ENCODE results near the gene ACSBG1.

Gene ACSBG1

DNA sequence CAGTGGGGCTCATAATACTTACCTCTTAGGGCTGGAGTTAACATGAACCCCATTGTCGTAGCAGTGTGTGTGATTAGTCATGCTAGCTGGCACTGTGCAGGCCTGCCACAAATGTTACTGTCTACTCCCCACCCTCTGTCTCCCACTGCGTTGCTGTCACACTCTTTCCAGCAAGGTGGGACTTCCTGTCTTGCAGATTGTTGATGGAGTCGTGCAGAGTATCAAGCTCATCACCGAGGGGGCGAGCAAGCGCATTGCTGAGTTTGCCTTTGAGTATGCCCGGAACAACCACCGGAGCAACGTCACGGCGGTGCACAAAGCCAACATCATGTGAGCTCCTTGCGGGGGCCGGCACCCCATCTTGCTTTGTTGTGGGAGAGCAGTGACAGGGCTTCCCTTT is 72.3 kb downstream of the ACSBG1 start:
- DNase-seq = no peak

- no peak for DNase-seq
Observed at GRCh38 chr15:78159395-78159794, 75.0 kb downstream of the ACSBG1 start.

DNA sequence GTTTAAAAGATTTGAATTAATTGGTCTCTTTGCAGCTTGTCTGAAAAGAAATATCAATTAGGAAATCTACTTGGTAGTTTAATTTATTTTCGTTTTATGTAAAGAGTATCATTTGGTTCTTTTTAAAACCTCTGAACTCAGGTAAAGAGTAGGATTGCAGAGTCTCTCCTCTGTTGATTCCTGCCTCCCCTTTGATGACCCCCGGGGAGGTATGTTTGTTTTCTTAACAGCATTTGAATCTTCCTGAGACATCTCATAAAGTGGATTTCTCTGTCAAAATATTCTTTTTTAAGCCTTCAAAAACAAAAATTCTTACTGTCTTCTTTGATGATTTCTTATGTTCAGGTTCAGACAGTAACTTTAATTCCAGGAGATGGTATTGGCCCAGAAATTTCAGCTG is 77.2 kb downstream of the ACSBG1 start:
- DNase-seq = no peak

DNA sequence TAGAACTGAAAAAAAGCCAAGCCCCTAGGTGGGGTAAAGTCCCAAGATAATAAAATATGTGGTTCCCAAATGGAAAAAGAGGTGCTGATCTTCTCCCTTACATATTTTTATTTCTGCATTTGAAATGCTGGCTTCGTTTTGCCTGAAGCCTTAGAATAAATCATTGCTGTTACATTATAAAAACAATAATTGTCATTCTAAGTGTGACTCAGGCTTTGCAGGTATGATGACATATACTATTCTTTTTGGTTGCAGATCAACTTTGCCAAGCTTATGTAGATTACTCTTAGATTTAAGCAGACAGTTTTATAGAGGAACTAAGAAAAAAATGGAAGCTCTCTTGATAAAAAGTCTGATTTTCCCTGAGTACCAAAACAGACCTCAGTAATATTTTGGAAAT is 77.7 kb downstream of the ACSBG1 start:
- no peak for DNase-seq

DNA sequence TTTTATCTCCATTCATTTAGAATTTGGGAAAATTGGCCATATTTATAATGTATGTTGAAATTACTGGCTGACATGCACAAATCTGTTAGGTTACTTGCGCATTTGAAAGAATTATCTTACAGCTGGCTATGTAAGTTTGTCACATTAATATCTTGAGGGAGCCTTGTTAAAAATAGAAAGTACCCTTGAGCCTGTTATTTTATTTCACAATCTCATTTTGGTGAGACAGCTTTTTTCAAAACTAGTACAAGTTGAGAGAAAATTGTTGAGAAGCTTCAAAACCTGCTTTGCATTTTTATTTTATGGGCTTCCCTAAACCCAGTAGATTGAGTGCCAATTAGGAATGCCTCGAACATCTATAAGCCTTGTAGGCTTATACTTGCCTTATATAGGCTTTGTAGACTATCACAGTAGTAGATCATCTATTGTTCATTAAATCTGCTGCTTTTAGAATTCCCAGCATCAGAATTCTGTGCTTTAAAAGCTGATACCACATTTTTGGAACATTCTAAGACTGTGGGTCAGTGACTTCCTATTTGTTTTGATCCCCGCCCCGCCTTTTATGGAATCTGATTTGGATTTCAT is 78.9 kb downstream of the ACSBG1 start:
- DNase-seq = no peak

DNA sequence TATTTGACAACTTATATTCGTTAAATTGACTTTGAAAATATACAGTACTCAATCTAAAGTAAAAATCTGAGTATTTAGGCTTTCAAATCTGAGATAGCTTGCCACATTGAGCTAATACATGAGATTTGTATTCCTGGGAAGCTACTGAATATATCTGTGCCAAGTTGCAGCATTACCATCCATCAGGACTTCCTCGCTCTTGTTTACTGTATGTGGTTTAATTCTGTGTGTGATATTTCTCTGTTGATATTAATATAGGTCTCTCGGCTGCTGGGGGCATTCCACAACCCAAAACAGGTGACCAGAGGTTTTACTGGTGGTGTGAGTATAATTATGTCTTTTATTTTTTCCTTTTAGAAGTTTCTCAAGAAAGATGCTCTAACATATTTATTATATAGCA is 79.4 kb downstream of the ACSBG1 start:
- no peak for DNase-seq

DNA sequence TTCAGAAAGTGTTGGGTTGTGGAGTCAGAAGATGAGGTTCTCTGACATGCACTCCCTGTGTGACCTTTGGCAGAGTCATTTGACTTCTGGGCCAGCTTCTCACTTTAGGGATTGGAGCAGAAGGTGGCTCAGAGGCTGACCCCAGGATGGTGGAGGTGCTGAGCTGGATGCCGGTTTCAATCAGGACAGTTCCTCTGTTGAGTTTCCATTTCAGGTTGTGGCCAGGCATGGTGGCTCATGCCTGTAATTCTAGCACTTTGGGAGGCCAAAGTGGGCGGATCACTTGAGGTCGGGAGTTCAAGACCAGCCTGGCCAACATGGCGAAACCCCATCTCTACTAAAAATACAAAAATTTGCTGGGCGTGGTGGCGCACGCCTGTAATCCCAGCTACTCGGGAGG is 83.3 kb downstream of the ACSBG1 start:
- peak; percentile 33 for DNase-seq

GRCh38 chr15:78149805-78150751 is 84.3 kb downstream of the ACSBG1 start:
- DNase-seq = no peak

- DNase-seq = peak; percentile 99
Observed at GRCh38 chr15:78149068-78149804, 85.1 kb downstream of the ACSBG1 start, which contains the start of gene IDH3A. Gene IDH3A, plus strand, starts transcription at chr15:78149362. Its CDS starts 42 bp downstream, at chr15:78149404.

DNA sequence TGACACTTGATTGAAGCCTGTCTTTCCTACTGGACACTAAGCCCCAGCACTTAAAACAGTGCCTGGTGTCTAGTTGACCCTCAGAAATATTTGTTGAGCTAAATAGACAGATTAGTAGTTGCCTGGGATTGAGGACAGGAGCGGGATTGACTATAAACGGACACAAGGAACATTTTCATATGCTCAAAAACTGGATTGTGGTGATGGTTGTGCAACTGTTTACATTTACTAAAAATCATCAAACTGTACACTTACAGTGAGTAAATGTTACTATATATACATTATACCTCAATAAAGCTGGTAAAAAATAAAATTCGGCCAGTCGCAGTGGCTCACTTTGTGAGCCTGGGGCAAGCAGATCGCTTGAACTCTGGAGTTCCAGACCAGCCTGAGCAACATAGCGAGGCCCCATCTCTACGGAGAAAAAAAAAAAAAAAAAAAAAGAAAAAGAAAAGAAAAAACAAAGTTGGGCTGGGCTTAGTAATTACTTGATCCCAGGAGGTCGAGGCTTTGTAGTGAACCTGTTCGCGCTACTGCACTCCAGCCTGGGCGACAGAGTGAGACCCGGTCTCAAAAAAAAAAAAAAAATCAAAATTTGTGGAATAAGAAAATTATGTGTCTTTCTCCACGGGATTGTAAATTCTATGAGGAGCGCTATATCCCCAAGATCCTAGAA is 85.8 kb downstream of the ACSBG1 start:
- no peak for DNase-seq

GRCh38 chr15:78147566-78147965 is 86.8 kb downstream of the ACSBG1 start:
- DNase-seq = no peak

DNA sequence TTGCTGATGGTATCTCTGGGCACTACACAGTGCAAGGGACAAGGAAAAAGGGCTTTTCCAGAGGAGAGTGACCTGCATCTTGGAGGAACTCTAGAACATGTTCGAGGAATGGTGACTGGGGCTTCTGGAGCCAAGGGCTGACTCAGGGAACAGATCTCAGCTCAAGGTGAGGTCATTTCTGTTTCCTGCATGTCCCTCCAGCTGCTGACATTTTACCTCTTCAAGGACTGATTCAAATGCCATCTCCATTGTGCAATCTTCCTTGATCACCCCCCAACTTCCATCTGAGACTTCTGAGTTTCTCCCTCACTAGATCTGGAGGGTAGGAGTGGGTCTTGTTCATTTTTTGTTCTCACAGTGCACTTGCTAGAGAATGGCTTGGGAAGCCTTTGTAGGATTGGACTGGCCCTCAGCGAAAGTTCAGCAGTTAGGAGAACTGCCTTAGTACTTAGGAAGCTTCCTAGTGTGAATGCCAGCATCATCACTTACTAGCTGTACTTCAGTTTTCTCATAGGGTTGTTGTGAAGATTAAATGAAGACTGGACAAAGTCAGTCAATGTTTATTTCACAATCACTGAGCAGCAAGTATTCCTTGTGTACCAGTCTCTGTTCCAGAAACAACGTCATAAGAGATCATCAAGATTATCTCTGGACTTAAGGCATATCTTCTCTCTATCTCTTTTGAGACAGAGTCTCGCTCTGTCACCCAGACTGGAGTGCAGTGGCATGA is 87.8 kb downstream of the ACSBG1 start:
- no peak for DNase-seq

DNA sequence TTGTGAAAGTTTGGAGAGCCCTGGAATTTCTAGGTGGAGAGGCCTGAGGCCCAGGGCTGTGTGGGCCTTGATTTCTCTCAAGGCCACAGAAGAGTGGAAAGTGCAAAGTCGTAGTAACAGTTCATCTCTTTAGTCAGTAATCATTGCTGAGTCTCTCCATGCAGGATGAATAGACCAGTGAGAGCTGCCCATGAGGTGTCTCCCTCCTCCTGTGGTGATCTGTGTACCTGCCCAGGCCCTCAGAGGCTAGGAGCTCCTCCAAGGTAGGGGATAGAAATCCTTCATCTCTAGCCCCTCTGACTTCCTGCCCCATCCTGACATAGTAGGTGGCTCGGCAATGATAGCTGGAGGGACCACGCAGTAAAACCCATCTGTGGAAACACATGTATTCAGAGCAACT is 92.0 kb downstream of the ACSBG1 start:
- DNase-seq = no peak

DNA sequence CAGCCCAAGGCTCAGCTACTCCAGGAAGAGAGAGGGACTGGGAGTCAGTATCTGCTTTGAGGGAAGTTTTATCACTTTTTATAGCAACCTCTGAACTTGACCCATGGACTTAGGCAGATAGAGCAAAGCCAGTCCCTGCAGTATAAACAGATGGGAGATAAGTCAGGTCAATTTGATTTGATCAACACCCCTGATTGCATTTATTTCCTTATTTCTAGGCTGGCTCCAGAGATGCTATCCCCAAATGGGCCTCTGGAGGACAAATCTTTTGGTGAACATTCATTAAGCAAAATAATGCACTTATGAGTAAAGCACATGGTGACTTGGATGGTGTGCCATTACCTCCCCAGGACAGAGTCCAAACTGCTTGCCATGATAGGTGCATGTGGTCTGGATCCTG is 94.1 kb downstream of the ACSBG1 start:
- no peak for DNase-seq

GRCh38 chr15:78139578-78139977 is 94.8 kb downstream of the ACSBG1 start:
- DNase-seq = no peak

DNA sequence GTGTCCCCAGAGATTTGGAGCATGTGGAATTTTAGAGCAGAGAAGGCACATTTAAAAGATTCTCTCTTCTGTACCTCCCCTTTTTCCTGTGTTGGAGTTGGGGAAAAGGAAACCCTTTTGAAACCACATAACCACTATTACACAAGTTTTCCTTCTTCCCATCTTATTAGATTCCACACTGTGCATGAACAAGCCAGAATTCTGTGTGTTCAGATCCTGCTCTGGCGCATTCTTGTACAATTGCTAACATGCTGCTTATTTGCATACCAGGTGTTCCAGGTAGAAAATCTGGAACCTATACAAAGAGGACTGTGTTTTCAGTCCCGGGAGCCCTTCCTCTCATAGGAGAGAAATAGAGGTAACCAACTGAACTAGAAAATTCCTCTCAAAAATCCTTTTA is 100.6 kb downstream of the ACSBG1 start:
- no peak for DNase-seq

DNA sequence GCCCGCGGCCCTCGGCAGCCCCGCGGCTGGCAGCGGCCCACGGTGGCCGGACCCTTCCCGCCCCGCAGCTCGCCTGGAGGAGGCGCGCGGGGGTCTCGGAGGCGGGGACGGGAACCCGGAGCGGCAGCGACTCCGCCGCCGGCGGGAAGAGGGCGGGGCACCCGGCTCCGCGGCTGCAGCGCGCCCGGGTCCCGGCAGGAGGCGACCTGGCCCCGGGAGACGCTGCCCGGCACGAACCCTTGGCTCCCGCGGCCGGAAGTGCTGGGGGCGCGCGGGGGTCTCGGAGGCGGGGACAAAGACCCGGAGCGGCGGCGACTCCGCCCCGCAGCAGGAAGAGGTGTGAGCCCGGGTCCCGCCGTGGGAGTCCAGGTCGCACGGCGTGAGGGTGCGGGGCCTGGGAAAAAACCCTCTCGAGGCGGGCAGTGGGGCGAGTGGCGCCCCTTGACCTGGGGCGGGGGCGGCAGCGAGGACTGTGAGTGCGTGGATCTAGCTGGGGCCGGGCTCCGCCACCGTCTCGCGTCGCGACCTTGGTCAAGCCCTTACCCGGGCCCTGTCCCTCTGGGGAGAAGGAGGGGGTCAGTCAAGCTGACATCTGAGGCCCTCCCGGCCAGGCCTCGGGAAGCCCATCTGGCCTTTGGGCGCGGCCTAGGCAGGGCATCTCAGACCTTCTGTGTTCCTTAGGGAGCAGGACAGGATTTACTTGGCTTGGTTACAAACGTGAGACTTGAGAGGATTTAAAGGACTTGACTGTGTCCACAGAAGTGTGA is 102.9 kb downstream of the ACSBG1 start, which contains the start of gene CIB2:
Gene CIB2, minus strand, starts transcription at position 151 of the 767 bp plus-strand sequence. CDS start 230 bp downstream, outside the sequence.
- DNase-seq = peak; percentile 80

DNA sequence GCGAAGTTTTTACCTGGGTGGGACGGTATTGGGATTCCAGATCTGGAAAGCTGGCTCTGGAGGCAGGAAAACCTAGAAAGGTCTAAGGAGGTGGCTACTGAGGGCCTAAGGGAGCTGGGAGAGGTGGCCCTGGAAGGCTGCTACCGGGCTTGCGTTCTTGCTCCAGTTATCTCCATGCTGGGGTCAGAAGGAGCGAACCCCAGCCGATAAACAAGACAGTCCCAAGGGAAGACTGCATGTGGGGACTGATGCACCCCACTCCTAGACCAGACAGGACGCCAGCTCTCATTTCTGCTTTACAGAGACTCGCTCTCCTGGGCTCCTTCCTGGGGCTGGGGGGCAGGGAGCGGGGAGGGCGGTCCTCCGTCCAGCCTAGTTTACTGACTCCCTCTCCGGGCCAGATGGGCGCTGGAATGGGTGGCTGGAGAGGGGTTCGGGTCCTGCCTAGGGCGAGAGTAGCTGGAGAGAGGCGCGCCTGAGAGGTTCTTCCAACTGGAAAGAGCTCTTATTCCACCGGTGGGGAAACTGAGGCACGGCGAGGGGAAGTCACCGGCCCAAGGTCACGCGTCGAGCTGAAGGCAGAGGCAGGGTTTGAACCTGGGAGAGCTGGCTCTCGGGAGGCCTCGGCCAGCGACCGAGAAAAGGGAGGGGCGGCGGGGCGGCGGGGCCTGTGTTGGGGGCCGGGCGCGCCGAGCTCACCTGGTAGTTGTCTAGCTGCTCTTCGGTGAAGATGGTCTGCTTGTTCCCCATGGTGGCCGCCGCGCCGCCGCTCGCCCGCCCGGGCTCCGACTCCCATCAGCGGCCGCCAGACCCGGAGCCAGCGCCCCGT is 103.7 kb downstream of the ACSBG1 start:
- no peak for DNase-seq

GRCh38 chr15:78129751-78130287 is 104.5 kb downstream of the ACSBG1 start:
- no peak for DNase-seq

Measured in activated CD4-positive, alpha-beta T cell treated with anti-CD3 and anti-CD28 coated beads, Interleukin-10, Interleukin-2, amounts not matched to agents 100 ng/mL and 50 ng/mL, durations not matched to agents 16 hours and 8 hours (primary cell).